ENCODE measurements around the gene HEPH.
"Not testable (repeated sequence)": the region's sequence is repeated elsewhere in the genome, so short reads cannot be mapped to it uniquely, and the experiment has no call there.

Gene HEPH

DNA sequence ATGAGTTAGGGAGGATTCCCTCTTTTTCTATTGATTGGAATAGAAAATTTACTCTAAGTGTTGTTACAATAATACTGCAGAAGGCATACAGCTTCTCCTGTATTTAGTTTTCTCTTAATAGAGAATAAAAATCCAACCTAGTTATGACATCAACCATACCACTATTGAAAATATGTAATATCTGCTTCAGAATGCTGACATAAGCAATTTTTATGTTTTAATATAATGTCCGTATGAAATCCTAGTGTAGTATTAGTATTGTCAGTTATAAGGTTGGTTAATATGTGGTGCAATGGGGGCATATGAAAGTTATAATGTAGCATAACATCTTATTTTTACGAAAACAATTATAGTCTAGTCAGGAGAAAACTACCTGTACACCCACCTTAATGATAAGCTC, 68.2 kb downstream of the HEPH start:
- DNase-seq (ENCODE audit: low read depth, low spot score) = no peak

DNA sequence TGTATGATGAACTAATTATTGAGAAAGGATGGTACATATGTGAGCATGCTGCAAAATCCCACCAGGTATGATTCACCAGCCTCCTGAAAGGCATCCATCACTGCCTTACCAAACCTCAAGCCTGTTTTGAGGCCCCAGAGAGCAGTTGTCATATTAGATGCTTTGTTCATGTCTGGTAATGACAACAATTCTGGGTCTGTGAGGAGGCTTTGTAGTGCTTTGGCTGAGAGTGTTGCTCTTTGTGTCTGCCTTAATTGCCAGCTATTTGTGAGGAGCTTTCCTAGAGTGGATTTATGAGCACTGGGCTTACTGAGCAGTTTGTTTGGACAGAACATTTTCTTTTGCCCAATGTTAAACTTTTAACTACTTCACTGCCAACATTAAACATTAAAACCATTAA, 69.2 kb downstream of the HEPH start:
- DNase-seq (ENCODE audit: low read depth, low spot score) = no peak

DNA sequence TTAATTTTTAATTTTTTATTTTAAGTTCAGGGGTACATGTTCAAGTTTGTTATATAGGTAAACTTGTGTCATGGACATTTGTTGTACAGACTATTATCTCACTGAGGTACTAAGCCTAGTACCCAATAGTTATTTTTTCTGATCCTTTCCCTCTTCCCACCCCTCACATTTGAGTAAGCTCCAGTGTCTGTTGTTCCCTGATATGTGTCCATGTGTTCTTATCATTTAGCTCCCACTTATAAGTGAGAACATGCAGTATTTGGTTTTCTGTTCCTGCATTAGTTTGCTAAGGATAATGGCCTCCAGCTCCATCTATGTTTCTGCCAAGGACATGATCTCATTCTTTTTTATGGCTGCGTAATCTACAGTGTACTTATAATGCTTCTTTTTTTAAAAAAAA, 69.9 kb downstream of the HEPH start:
- DNase-seq (ENCODE audit: low read depth, low spot score) = not testable (repeated sequence)

DNA sequence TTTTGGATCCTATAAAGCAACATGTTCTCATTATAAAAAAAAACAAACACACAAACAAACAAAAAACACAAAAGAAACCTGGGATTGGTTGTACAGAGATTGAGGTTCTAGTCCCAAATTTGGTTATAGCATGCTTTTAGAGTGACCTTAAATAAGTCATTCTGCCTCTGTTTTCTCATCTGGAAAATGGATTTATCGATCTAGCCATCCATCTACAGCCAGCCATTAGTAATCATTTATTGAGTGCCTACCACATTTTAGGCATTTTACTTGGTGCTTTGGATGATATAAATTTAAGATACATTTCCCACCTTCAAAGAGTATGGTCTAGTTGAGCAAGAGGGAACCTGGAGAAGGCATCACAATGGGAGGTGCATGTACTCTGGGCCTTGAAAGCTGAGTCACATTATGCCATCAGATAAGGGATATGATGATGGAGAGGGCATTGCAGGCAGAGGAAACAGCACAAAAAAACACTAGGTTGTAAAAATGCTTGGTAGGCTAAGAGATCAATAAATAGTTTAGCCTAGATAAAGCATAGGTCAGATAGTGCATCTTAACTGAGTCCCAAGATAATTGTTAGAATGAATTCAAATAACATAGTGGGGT, 91.4 kb downstream of the HEPH start:
- no peak for DNase-seq (ENCODE audit: low read depth, low spot score)

DNA sequence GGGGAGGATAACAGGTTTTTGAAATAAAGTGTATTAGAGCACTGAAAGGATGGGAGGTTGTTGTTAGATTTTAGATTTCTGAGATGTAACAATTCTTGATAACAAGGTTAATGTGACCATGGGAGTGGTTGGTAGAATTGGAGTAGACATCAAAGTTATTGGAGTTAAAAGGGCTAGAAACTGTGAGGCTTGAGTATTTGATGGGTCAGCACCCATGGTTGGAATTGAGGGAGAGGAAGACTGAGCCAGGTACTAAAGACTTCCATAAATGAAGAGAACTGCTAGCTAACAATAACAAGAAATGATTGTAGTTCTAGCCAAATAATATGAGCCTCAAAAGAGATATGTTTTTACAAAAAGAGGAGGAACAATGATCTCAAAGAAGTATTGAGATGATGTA, 98.8 kb downstream of the HEPH start:
- DNase-seq (ENCODE audit: low read depth, low spot score) = no peak
